ENCODE data around the gene KDM3B. TPM values are rescaled to one million over a fixed set of nuclear protein-coding genes. Genes with fewer than 3 reads are reported as not detected.

KDM3B gene
- total RNA-seq, 4 donors from 2014 or later, result 60.8 to 101 (median 76.6) TPM

GRCh38 chr5:138464388-138465260 lies 112.1 kb downstream of the KDM3B start:
- DNase-seq, result peak; percentile 98
- peak overlapping the region; percentile 95 to 99 (median 98) for H3K27ac ChIP-seq
- WGBS, 2 donors (ENCODE audit: low coverage in 1 of 2), result 0% methylated on average over 52 of the region's 64 CpGs; no CpG with 5 or more reads in 1 of the 2 donors
- H3K4me1 ChIP-seq, result peaks cover 12 to 29% (median 20%) of the 10 kb centered on the region in 4 donors
- H3K27me3 ChIP-seq, result no peaks in the 10 kb centered on the region
- intact Hi-C loops (cut with DNase I; ENCODE audit: low total_unique reads), result loop anchor here (5.0 kb wide), 1 partner anchor 78 kb away; the partner anchor contains the start of gene ETF1
- in situ Hi-C loops (cut with MboI; ENCODE audit: low pct_ligation_motif_present in 1 of 4, low pct_unique_long_range_greater_than_20kb in 1 of 4, low sequenced_read_pairs in 3 of 4), result no loop called here
- H3K9me3 ChIP-seq, result no peaks in the 10 kb centered on the region
- H3K4me3 ChIP-seq, result peak overlapping the region; percentile 75 to 91 (median 86)
- TF ChIP-seq POLR2AphosphoS5 (IDR thresholded peaks at IDR 0.05) (peak; percentile 59 to 87 (median 87)), CTCF (IDR thresholded peaks at IDR 0.05) (peak in 4 of 5 experiments; percentile 31 to 77 (median 53)), POLR2A (IDR thresholded peaks at IDR 0.05) (peak; percentile 91), EP300 (IDR thresholded peaks at IDR 0.05; ENCODE audit: low read depth) (no peak)
- H3K36me3 ChIP-seq, result no peaks in the 10 kb centered on the region

GRCh38 chr5:138465261-138466124 lies 113.0 kb downstream of the KDM3B start, which contains the start of gene EGR1:
Gene EGR1 (plus strand): TSS chr5:138465479. CDS start chr5:138465762, 283 bp downstream.
- intact Hi-C loops (cut with DNase I; ENCODE audit: low total_unique reads) (no loop called here), in situ Hi-C loops (cut with MboI; ENCODE audit: low pct_ligation_motif_present in 1 of 4, low pct_unique_long_range_greater_than_20kb in 1 of 4, low sequenced_read_pairs in 3 of 4) (no loop called here)
- no peaks in the 10 kb centered on the region for H3K9me3 ChIP-seq
- no peaks in the 10 kb centered on the region for H3K36me3 ChIP-seq
- peak; percentile 94 to 97 (median 95) for TF ChIP-seq POLR2AphosphoS5 (IDR thresholded peaks at IDR 0.05)
- peak; percentile 44 for TF ChIP-seq POLR2A (IDR thresholded peaks at IDR 0.05)
- TF ChIP-seq EP300 (IDR thresholded peaks at IDR 0.05; ENCODE audit: low read depth), result no peak
- TF ChIP-seq CTCF (IDR thresholded peaks at IDR 0.05), result peak in 4 of 5 experiments; percentile 14 to 64 (median 38)
- DNase-seq, result peak; percentile 95
- WGBS, 2 donors (ENCODE audit: low coverage in 1 of 2), result 1% methylated on average over 29 of the region's 85 CpGs; no CpG with 5 or more reads in 1 of the 2 donors
- peak within 1 kb of the TSS; percentile 95 to 99 (median 98) for H3K27ac ChIP-seq
- no peaks in the 10 kb centered on the region for H3K27me3 ChIP-seq
- H3K4me3 ChIP-seq, result peak within 1 kb of the TSS; percentile 75 to 91 (median 86)
- H3K4me1 ChIP-seq, result peaks cover 12 to 27% (median 20%) of the 10 kb centered on the region in 4 donors

GRCh38 chr5:138466125-138466899 lies 113.8 kb downstream of the KDM3B start:
- Histone ChIP-seq H3K27ac (peak overlapping the region; percentile 95 to 99 (median 98)), H3K4me1 (peaks cover 12 to 27% (median 20%) of the 10 kb centered on the region in 4 donors), H3K36me3 (no peaks in the 10 kb centered on the region), H3K9me3 (no peaks in the 10 kb centered on the region), H3K27me3 (no peaks in the 10 kb centered on the region), H3K4me3 (peak overlapping the region; percentile 75 to 87 (median 83))
- DNase-seq, result peak; percentile 45
- intact Hi-C loops (cut with DNase I; ENCODE audit: low total_unique reads), result no loop called here
- 16 to 62% methylated on average over 3 to 39 of the region's 39 CpGs for WGBS, 2 donors (ENCODE audit: low coverage in 1 of 2)
- in situ Hi-C loops (cut with MboI; ENCODE audit: low pct_ligation_motif_present in 1 of 4, low pct_unique_long_range_greater_than_20kb in 1 of 4, low sequenced_read_pairs in 3 of 4), result no loop called here
- TF ChIP-seq POLR2A (IDR thresholded peaks at IDR 0.05) (no peak), EP300 (IDR thresholded peaks at IDR 0.05; ENCODE audit: low read depth) (no peak), CTCF (IDR thresholded peaks at IDR 0.05) (no peak), POLR2AphosphoS5 (IDR thresholded peaks at IDR 0.05) (peak in 2 of 3 donors; percentile 30 to 57)

Data from transverse colon (tissue), 4 donors.